NCI-H345 (cell line): ENCODE data around the gene SNED1.

Experiments
- DNase-seq: peaks from one replicate; lab custom pipeline; 2025; lab: John Stamatoyannopoulos, UW

SNED1 gene

DNA sequence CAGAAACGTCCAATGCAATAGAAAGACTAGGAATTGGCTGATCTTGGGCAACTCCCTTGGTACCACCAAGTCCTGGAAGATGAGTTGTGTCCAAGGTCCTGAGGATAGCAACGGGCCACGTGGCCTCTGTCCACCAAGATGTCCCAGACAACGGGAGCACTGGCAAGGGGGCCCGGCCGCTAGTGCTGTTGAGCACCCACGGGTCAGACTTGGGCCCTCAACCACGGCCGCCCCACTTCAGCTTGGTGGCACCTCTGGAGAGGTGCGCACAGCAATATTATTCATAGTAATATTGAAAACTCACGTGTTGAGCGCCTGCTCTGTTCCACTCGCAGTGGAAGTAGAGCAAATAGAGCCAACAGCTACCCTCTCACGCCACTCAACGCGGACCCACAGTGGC, 131.9 kb downstream of the SNED1 start:
- DNase-seq, result no peak

DNA sequence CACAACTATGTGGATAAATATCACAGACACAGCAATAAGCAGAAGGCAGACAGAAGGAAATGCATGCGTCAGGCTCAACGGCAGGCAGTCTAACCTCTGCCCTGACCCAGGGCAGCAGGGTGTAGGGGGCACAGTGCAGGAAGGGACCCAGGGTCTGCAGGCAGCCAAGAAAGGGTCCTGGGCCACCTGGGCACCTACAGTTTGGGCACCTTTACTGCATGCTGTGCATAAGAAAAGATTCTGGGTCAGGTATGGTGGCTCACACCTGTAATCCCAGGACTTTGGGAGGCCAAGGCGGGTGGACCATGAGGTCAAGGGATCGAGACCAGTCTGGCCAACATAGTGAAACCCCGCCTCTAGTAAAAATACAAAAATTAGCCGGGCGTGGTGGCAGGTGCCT, 133.1 kb downstream of the SNED1 start:
- no peak for DNase-seq

- no peak for DNase-seq
Observed at GRCh38 chr2:241132538-241133435, 134.4 kb downstream of the SNED1 start.

- DNase-seq, result no peak
Observed at GRCh38 chr2:241133436-241133820, 135.0 kb downstream of the SNED1 start.

- no peak for DNase-seq
Observed at GRCh38 chr2:241134711-241135110, 136.3 kb downstream of the SNED1 start.

DNA sequence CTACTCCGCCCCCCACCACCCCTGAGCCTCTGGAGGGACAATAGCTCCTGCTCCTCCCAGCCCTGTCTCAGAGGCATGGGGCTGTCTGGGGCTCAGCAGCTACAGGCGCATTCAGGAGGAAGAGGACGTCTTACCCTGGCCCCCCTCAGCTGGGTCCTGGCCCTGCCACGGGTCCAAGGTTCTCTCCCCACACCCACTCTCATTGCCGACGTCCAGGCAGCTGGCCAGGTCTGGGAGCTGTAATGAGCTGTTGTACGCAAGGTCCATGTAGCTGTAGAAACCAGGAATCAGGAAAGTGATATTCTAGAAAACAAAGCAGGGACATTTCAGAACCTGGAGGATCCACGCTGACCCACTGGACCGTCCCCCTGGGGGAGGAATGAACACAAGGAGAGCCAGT, 137.3 kb downstream of the SNED1 start:
- no peak for DNase-seq

- no peak for DNase-seq
Observed at GRCh38 chr2:241136191-241136590, 137.8 kb downstream of the SNED1 start.

GRCh38 chr2:241136661-241137260, 138.3 kb downstream of the SNED1 start:
- no peak for DNase-seq

DNA sequence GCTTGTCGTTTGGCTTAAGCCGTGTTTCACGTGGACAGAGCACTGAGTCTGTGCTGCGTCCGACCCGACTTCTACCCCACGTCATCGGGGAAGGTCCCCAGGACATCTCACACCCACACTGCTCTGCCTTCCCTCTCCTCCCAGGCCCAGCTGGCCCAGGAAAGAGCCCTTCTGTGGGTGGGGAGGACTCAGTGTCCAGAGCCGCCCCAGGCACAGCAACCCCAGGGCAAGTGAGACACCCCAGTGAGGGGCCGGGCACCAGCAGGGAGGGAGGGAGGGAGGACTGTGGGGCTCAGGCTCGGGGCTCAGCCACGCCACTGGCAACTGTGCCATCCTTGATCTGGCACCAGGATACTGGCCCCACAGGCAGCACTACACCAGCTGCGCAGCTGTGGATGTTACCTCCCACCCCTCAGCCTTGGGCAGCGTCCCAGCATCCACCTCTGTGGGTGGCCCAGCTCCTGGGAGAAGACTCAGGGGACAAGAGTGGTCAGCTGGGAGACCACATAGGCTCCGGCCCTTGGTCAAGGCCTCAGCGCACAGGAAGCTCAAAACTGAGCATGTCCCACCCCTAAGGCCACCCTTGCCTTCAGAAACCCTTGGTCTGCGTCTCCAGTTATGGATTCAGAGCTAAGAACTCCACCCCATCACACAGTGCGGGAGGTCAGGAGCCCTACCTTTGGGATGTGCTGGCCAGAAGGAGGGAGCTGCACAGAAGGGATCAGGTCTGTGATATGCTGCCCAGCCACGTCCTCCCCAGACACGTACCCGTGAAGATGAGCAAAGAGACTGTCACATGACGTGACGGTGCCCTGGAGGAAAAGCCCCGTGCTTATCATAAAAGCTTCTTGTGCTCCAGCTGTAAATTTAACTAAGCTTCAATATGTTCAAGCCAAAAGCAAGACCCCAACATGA, 139.1 kb downstream of the SNED1 start:
- no peak for DNase-seq

DNA sequence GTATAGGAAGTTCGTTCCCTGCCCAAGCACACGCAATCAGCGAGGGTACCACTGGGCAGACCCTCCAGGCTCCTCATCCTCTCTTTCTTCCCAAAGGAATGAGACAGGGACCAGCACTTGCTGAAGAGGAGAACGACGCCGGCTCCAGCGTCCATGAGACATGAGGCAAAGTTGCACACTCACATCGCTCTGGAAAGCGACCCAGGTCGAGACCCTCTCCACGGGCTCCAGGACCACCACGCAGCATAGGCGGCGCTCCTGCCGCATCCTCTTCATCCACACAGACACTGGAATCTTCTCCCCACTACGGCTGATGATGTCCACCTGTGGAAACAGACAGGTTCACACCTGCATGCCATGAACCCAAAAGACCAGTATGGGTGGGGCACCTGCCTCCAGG, 140.1 kb downstream of the SNED1 start:
- no peak for DNase-seq

DNA sequence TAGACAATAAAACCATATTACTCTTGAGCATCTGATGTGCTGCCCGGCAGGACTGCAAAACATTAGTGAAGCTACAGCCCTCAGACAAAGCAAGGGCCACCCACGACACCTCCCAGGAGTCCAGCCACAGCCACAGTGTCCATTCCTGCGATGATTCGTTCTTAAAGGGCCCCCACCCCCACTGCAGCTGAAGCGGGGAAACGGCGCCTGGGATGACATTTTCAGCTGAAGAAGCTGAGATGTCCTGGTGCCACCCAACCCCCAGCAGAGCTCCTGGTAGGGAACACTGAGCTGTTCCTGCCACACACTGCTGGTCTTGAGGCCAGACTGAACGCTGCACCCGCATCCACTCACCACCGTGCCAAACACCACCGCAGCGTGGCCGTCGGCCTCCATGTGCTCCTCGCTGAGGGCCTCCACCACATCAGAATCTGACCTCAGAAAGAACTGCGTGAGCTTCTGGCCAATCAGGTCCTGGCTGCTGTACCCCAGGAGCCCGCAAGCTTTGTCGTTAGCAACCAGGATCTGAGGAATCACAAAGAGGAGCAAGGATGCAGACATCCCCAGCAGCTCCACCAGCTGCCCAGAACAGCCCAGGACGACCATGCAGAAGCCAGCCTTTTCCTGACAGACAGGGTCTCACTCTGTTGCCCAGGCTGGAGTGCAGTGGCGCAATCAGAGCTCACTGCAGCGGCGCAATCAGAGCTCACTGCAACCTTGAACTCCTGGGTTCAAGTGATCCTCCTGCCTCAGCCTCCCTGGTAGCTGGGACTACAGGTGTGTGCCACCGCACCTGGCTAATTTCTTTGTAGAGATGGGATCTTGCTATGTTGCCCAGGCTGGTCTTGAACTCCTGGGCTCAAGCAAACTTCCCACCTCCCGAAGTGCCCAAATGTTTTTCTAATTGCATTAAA, 141.4 kb downstream of the SNED1 start:
- DNase-seq, result no peak

DNA sequence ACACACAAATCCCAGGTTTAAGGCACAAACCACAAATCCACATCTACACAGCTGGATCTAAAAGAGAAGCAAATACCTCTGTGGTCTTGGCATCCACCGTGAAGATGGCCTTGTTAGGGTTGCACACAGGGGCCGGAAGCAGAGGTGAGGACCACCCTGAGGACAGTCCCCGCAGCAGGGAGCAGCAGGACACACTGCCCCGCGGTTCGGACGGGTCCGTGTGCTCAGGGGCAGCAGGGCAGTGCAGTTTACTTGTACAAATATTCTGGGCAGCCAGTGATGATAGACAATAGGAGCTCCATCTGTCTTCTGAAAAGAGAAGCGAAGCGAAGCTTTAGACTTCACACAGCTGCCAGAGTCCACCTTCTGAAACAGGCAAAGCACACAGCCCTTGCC, 142.0 kb downstream of the SNED1 start:
- DNase-seq, result no peak

DNA sequence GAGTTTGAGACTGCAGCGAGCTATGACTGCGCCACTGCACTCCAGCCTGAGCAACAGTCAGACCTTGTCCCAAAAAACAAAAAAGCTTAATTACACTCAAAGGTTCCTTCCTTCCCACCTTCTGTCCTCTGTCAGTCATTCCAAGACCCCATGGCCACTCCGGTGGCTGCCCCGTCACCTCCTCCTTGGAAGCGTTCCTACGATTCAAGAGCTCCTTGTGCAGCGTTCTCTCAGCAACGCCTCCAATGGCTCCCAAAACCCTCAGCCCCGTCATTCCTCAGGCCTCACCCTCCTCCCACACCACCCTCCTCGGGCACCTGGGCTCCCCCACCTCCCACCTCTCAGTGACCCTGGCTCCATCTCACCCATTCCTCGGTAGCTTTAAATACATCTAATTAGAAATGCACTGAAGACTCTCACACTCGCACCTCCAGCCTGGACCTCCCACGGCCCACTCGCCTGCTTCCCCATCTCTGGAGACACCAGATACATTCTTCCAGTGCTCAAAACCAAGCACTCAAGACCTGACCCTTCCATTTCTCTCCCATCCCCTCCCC, 142.9 kb downstream of the SNED1 start:
- DNase-seq, result no peak

DNA sequence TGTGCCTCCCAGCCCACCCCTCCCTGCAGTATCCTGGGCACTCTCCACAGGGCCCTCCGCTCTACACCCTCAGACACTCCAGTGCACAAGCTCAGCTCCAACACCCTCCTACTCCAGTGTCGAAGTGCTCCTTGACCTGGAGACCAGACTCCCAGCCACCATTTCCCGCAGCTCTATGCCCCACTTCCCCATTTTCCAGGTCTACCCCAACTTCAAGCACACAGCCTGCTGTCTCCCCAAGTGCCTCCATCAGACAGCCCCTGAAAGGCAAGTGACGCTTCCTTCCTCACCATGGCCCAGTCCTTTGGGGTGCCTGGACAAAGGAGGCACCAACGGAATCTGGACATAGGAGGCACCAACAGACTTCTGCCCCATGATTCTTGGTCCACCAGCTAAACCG, 143.6 kb downstream of the SNED1 start:
- no peak for DNase-seq

GRCh38 chr2:241142593-241142992, 144.2 kb downstream of the SNED1 start:
- no peak for DNase-seq
